K562 (cell line): Measurements from ENCODE around the gene HDAC7. TPM values are rescaled to one million over a fixed set of nuclear protein-coding genes. Genes with fewer than 3 reads are reported as not detected.

Source experiments
- ARHGAP35 ChIP-seq: fragments of 450-650 bp; IDR thresholded peaks from 2 replicates; pipeline ENCODE4 v1.6.1; 2018; ENCODE audit not compliant: partially characterized antibody
- CAMTA2 ChIP-seq: fragments of 250-450 bp; sonication (Bioruptor Pico); conservative IDR thresholded peaks from 2 replicates; pipeline ENCODE4 v1.5.1; 2022
- MAFG ChIP-seq: fragments of 450-650 bp; conservative IDR thresholded peaks from 2 replicates; pipeline ENCODE4 v1.6.1; 2016; ENCODE audit warnings: missing genetic modification characterization, missing compliant biosample characterization
- MTF1 ChIP-seq: fragments of 250-450 bp; sonication (Bioruptor Pico); IDR thresholded peaks from 2 replicates; pipeline ENCODE4 v1.9.0; 2021; ENCODE audit warnings: moderate library complexity, mild to moderate bottlenecking, inconsistent platforms, borderline replicate concordance
- NEUROD1 ChIP-seq: fragments of 150-350 bp; IDR thresholded peaks from 2 replicates; pipeline ENCODE4 v1.6.1; 2014; ENCODE audit warnings: borderline replicate concordance, low read length, low read depth; ENCODE audit not compliant: partially characterized antibody
- RFX7 ChIP-seq: fragments of 250-450 bp; sonication (Bioruptor Pico); IDR thresholded peaks from 2 replicates; pipeline ENCODE4 v1.5.1; 2021; ENCODE audit warnings: mild to moderate bottlenecking
- SAP30 ChIP-seq: fragments of 200-600 bp; sonication (generic); IDR thresholded peaks from 2 replicates; pipeline ENCODE4 v1.6.1; 2012; ENCODE audit warnings: borderline replicate concordance, low read depth, mild to moderate bottlenecking, moderate library complexity, low read length, control low read depth, inconsistent platforms; ENCODE audit not compliant: insufficient read depth, poor library complexity, severe bottlenecking
- SMAD2 ChIP-seq: fragments of 150-350 bp; IDR thresholded peaks from 2 replicates; pipeline ENCODE4 v1.6.1; 2014; ENCODE audit warnings: low read depth, mild to moderate bottlenecking, low read length
- YBX1 ChIP-seq: fragments of 450-650 bp; IDR thresholded peaks from 2 replicates; pipeline ENCODE4 v1.7.1; 2016; ENCODE audit warnings: mild to moderate bottlenecking
- ZNF12 ChIP-seq: sonication (generic); formaldehyde crosslinking; IDR thresholded peaks from 2 replicates; pipeline ENCODE4 v1.4.0; 2020; ENCODE audit warnings: mild to moderate bottlenecking, missing genetic modification reagents
- ZNF174 ChIP-seq: fragments of 250-450 bp; sonication (Bioruptor Pico); IDR thresholded peaks from 2 replicates; pipeline ENCODE4 v1.4.0; 2020; ENCODE audit warnings: mild to moderate bottlenecking
- polyA plus RNA-seq, 8 experiments: library from polyadenylated mRNA; depleted of rRNA in 4 of 8; stranded (reverse) in 5 of 8; unstranded in 3 of 8; fragments of >200 nt; fragmentation: Nextera tagmentation in 2 of 8; fragmentation: Illumina TruSeq in 1 of 8; extraction: Ambion mirVana in 2 of 8; extraction: Trizol in 1 of 8; gene quantifications; 2 replicates each; pipeline versions ENCODE4 v1.2.1 to v1.2.3, GENCODE V29; 2011 to 2014; ENCODE audit warnings: inconsistent platforms in 1 of 8, missing spikeins in 1 of 8
- total RNA-seq, 7 experiments: library from RNA; depleted of rRNA in 6 of 7; stranded (reverse); fragments of >200 nt in 6 of 7; fragmentation: Illumina TruSeq in 2 of 7; extraction: Trizol in 2 of 7; gene quantifications; 2 replicates each; pipeline versions ENCODE4 v1.2.1 to v1.2.3, GENCODE V29; 2011 to 2021; ENCODE audit warnings: low replicate concordance in 1 of 7
- TF ChIP-seq, protein P1 (sequence below): fragments of 250-450 bp; sonication (Bioruptor Pico); IDR thresholded peaks from 2 replicates; pipeline ENCODE4 v1.9.0; 2021; ENCODE audit warnings: mild to moderate bottlenecking, inconsistent platforms
- TF ChIP-seq, protein P2 (sequence below): IDR thresholded peaks from 2 replicates; pipeline ENCODE4 v1.6.1; 2016; ENCODE audit warnings: missing genetic modification characterization, missing compliant biosample characterization
- TF ChIP-seq, protein P3 (sequence below): fragments of 450-650 bp; IDR thresholded peaks from 2 replicates; pipeline ENCODE4 v1.6.1; 2017; ENCODE audit warnings: antibody characterized with exemption
- TF ChIP-seq, protein P4 (sequence below): fragments of 450-650 bp; IDR thresholded peaks from 2 replicates; pipeline ENCODE4 v1.7.0; 2016; ENCODE audit warnings: borderline replicate concordance

Gene HDAC7
- total and polyA plus RNA-seq, 9 of the 15 experiments (the other 6 are each of a cell fraction or from before 2014, with no cell fraction given), result 2.5 to 129 (median 31.1) TPM

DNA sequence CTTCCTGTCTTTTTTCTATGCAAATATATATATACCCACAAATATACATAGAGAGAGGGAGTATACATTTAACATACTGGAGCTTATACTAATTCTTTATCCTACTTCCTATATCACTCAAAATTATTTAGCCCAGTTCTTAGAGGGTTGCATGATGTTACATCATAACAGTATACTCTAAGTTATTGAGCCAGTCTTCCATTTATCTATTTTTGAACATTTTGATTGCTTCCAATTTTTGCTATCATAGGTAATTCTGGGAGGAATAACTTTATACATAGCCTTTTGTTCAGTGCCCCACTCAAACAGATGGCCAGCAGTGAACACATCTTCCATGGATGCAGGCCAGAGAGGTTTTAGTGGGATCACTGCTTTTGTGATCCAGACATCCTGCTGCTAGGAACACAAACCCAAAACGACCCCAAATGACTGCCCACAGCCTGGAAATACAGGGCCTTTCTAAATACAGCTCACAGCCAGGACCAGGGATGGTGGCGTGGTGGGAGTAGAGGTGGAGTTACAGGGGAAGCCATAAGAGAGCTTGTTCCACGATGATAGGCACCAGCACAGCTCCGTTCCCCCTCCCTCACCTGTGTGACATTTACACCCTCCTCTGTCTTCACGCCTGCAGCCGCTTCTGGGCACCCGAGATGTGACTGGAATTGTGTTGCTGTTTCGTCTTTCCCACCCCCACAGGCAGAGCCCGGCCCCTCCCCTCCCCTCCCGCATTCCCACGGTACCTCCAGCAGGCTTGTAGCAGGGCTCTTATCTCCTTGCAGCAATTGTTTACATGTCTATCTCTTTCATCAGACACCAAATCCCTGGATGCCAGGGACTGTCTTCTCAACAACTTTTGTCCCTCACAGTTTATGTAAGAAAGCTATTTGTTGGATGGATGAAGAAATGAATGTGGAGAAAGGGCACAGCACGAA lies 30.7 kb upstream of the HDAC7 start (continued):
- TF ChIP-seq, protein P1, sequence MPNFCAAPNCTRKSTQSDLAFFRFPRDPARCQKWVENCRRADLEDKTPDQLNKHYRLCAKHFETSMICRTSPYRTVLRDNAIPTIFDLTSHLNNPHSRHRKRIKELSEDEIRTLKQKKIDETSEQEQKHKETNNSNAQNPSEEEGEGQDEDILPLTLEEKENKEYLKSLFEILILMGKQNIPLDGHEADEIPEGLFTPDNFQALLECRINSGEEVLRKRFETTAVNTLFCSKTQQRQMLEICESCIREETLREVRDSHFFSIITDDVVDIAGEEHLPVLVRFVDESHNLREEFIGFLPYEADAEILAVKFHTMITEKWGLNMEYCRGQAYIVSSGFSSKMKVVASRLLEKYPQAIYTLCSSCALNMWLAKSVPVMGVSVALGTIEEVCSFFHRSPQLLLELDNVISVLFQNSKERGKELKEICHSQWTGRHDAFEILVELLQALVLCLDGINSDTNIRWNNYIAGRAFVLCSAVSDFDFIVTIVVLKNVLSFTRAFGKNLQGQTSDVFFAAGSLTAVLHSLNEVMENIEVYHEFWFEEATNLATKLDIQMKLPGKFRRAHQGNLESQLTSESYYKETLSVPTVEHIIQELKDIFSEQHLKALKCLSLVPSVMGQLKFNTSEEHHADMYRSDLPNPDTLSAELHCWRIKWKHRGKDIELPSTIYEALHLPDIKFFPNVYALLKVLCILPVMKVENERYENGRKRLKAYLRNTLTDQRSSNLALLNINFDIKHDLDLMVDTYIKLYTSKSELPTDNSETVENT, result no peak
- TF ChIP-seq, protein P2, sequence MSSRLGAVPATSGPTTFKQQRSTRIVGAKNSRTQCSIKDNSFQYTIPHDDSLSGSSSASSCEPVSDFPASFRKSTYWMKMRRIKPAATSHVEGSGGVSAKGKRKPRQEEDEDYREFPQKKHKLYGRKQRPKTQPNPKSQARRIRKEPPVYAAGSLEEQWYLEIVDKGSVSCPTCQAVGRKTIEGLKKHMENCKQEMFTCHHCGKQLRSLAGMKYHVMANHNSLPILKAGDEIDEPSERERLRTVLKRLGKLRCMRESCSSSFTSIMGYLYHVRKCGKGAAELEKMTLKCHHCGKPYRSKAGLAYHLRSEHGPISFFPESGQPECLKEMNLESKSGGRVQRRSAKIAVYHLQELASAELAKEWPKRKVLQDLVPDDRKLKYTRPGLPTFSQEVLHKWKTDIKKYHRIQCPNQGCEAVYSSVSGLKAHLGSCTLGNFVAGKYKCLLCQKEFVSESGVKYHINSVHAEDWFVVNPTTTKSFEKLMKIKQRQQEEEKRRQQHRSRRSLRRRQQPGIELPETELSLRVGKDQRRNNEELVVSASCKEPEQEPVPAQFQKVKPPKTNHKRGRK, result no peak
- TF ChIP-seq ZNF174 (no peak), CAMTA2 (CRISPR knock-in tag) (no peak), SAP30 (no peak), YBX1 (no peak), MAFG (tag) (no peak), ARHGAP35 (no peak), NEUROD1 (no peak), MTF1 (CRISPR knock-in tag) (no peak), RFX7 (CRISPR knock-in tag) (no peak), ZNF12 (CRISPR knock-in tag) (peak; percentile 92), SMAD2 (no peak)
- TF ChIP-seq, protein P3, sequence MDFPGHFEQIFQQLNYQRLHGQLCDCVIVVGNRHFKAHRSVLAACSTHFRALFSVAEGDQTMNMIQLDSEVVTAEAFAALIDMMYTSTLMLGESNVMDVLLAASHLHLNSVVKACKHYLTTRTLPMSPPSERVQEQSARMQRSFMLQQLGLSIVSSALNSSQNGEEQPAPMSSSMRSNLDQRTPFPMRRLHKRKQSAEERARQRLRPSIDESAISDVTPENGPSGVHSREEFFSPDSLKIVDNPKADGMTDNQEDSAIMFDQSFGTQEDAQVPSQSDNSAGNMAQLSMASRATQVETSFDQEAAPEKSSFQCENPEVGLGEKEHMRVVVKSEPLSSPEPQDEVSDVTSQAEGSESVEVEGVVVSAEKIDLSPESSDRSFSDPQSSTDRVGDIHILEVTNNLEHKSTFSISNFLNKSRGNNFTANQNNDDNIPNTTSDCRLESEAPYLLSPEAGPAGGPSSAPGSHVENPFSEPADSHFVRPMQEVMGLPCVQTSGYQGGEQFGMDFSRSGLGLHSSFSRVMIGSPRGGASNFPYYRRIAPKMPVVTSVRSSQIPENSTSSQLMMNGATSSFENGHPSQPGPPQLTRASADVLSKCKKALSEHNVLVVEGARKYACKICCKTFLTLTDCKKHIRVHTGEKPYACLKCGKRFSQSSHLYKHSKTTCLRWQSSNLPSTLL, result no peak
- TF ChIP-seq, protein P4, sequence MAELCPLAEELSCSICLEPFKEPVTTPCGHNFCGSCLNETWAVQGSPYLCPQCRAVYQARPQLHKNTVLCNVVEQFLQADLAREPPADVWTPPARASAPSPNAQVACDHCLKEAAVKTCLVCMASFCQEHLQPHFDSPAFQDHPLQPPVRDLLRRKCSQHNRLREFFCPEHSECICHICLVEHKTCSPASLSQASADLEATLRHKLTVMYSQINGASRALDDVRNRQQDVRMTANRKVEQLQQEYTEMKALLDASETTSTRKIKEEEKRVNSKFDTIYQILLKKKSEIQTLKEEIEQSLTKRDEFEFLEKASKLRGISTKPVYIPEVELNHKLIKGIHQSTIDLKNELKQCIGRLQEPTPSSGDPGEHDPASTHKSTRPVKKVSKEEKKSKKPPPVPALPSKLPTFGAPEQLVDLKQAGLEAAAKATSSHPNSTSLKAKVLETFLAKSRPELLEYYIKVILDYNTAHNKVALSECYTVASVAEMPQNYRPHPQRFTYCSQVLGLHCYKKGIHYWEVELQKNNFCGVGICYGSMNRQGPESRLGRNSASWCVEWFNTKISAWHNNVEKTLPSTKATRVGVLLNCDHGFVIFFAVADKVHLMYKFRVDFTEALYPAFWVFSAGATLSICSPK, result no peak
